HAP-1 (cell line): ENCODE data around the gene ST6GALNAC1.

Experiments used
- DNase-seq, 2 experiments: peaks; one replicate each; pipeline ENCODE4 v3.0.0-alpha.2; 2016 to 2020; ENCODE audit warnings: low spot score in 2 of 2
- H3K27me3 ChIP-seq: fragments of 250-450 bp; sonication (Bioruptor Pico); 2 replicates; pipeline ENCODE4 v1.5.1; 2020; ENCODE audit warnings: low read depth, mild to moderate bottlenecking, moderate library complexity
- H3K36me3 ChIP-seq: fragments of 250-450 bp; sonication (Bioruptor Pico); replicated peaks from 2 replicates; pipeline ENCODE4 v1.5.1; 2020; ENCODE audit warnings: mild to moderate bottlenecking
- H3K4me1 ChIP-seq: fragments of 250-450 bp; sonication (Bioruptor Pico); 2 replicates; pipeline ENCODE4 v1.5.1; 2020; ENCODE audit warnings: mild to moderate bottlenecking
- H3K4me3 ChIP-seq: fragments of 250-450 bp; sonication (Bioruptor Pico); 2 replicates; pipeline ENCODE4 v1.5.1; 2020; ENCODE audit warnings: mild to moderate bottlenecking, moderate library complexity
- H3K9me3 ChIP-seq: fragments of 250-450 bp; sonication (Bioruptor Pico); 2 replicates; pipeline ENCODE4 v1.5.1; 2020; ENCODE audit warnings: mild to moderate bottlenecking, moderate library complexity
- in situ Hi-C: fragments of 300-500 bp; cut with MboI; formaldehyde crosslinking; loops from 3 replicates; pipeline ENCODE4 v1.14.3; 2020; ENCODE audit warnings: low sequenced_read_pairs, inconsistent platforms, mixed read lengths

ST6GALNAC1 gene

GRCh38 chr17:76683011-76683755, 39.6 kb upstream of the ST6GALNAC1 start:
- in situ Hi-C loops, result no loop called here
- H3K27me3 ChIP-seq, result no peaks in the 10 kb centered on the region
- H3K4me1 ChIP-seq, result no peaks in the 10 kb centered on the region
- 0 out of 2 replicates have a peak, but pooled peaks cover 5% of the 10 kb centered on the region for H3K36me3 ChIP-seq
- no peaks in the 10 kb centered on the region for H3K9me3 ChIP-seq
- DNase-seq, result no peak
- no peak overlapping the region for H3K4me3 ChIP-seq

GRCh38 chr17:76682296-76682695, 38.7 kb upstream of the ST6GALNAC1 start:
- DNase-seq, result no peak
- Histone ChIP-seq H3K36me3 (0 out of 2 replicates have a peak, but pooled peaks cover 5% of the 10 kb centered on the region), H3K4me1 (no peaks in the 10 kb centered on the region), H3K4me3 (no peak overlapping the region), H3K27me3 (no peaks in the 10 kb centered on the region), H3K9me3 (no peaks in the 10 kb centered on the region)
- in situ Hi-C loops, result no loop called here

GRCh38 chr17:76681222-76682137, 37.9 kb upstream of the ST6GALNAC1 start:
- no peaks in the 10 kb centered on the region for H3K4me1 ChIP-seq
- in situ Hi-C loops, result no loop called here
- H3K36me3 ChIP-seq, result 0 out of 2 replicates have a peak, but pooled peaks cover 5% of the 10 kb centered on the region
- H3K4me3 ChIP-seq, result no peak overlapping the region
- H3K9me3 ChIP-seq, result no peaks in the 10 kb centered on the region
- H3K27me3 ChIP-seq, result no peaks in the 10 kb centered on the region
- peak; percentile 50 to 86 for DNase-seq

GRCh38 chr17:76679239-76679638, 35.7 kb upstream of the ST6GALNAC1 start:
- in situ Hi-C loops, result no loop called here
- H3K36me3 ChIP-seq, result 0 out of 2 replicates have a peak, but pooled peaks cover 5% of the 10 kb centered on the region
- H3K9me3 ChIP-seq, result no peaks in the 10 kb centered on the region
- DNase-seq, result no peak
- H3K4me3 ChIP-seq, result no peak overlapping the region
- no peaks in the 10 kb centered on the region for H3K4me1 ChIP-seq
- no peaks in the 10 kb centered on the region for H3K27me3 ChIP-seq

- H3K4me3 ChIP-seq, result no peak overlapping the region
- DNase-seq, result no peak
- H3K36me3 ChIP-seq, result 0 out of 2 replicates have a peak, but pooled peaks cover 2% of the 10 kb centered on the region
- no peaks in the 10 kb centered on the region for H3K9me3 ChIP-seq
- no peaks in the 10 kb centered on the region for H3K4me1 ChIP-seq
- in situ Hi-C loops, result no loop called here
- H3K27me3 ChIP-seq, result no peaks in the 10 kb centered on the region
Observed at GRCh38 chr17:76678330-76678729, 34.8 kb upstream of the ST6GALNAC1 start.

GRCh38 chr17:76677406-76677805, 33.8 kb upstream of the ST6GALNAC1 start:
- Histone ChIP-seq H3K4me1 (peaks cover 3% of the 10 kb centered on the region), H3K36me3 (no peaks in the 10 kb centered on the region), H3K9me3 (no peaks in the 10 kb centered on the region), H3K4me3 (no peak overlapping the region), H3K27me3 (no peaks in the 10 kb centered on the region)
- DNase-seq, result no peak
- in situ Hi-C loops, result no loop called here

- DNase-seq, result no peak
- Histone ChIP-seq H3K4me3 (no peak overlapping the region), H3K27me3 (no peaks in the 10 kb centered on the region), H3K36me3 (no peaks in the 10 kb centered on the region), H3K9me3 (no peaks in the 10 kb centered on the region), H3K4me1 (peaks cover 5% of the 10 kb centered on the region)
- in situ Hi-C loops, result no loop called here
Observed at GRCh38 chr17:76676629-76677028, 33.1 kb upstream of the ST6GALNAC1 start.

- no peaks in the 10 kb centered on the region for H3K36me3 ChIP-seq
- H3K27me3 ChIP-seq, result no peaks in the 10 kb centered on the region
- no peaks in the 10 kb centered on the region for H3K9me3 ChIP-seq
- in situ Hi-C loops, result no loop called here
- H3K4me3 ChIP-seq, result no peak overlapping the region
- H3K4me1 ChIP-seq, result peaks cover 11% of the 10 kb centered on the region
- no peak for DNase-seq
Observed at GRCh38 chr17:76675648-76676047, 32.1 kb upstream of the ST6GALNAC1 start.

- DNase-seq, result no peak
Observed at GRCh38 chr17:76674600-76674999, 31.0 kb upstream of the ST6GALNAC1 start.

GRCh38 chr17:76673729-76674128, 30.2 kb upstream of the ST6GALNAC1 start:
- no peaks in the 10 kb centered on the region for H3K27me3 ChIP-seq
- H3K9me3 ChIP-seq, result no peaks in the 10 kb centered on the region
- DNase-seq, result no peak
- H3K4me3 ChIP-seq, result no peak overlapping the region
- in situ Hi-C loops, result no loop called here
- peaks cover 16% of the 10 kb centered on the region for H3K4me1 ChIP-seq
- H3K36me3 ChIP-seq, result no peaks in the 10 kb centered on the region

More at GRCh38 chr17:76674600-76674999, 31.0 kb upstream of the ST6GALNAC1 start:
- Histone ChIP-seq H3K9me3 (no peaks in the 10 kb centered on the region), H3K4me1 (peaks cover 11% of the 10 kb centered on the region), H3K27me3 (no peaks in the 10 kb centered on the region), H3K36me3 (no peaks in the 10 kb centered on the region), H3K4me3 (no peak overlapping the region)
- in situ Hi-C loops, result no loop called here

- in situ Hi-C loops, result no loop called here
- H3K4me3 ChIP-seq, result no peak overlapping the region
Observed at GRCh38 chr17:76672892-76673291, 29.3 kb upstream of the ST6GALNAC1 start.

GRCh38 chr17:76672270-76672851, 28.8 kb upstream of the ST6GALNAC1 start:
- no peaks in the 10 kb centered on the region for H3K36me3 ChIP-seq
- in situ Hi-C loops, result no loop called here
- H3K9me3 ChIP-seq, result no peaks in the 10 kb centered on the region
- peak overlapping the region; percentile 51 for H3K4me3 ChIP-seq
- no peaks in the 10 kb centered on the region for H3K27me3 ChIP-seq
- peaks cover 16% of the 10 kb centered on the region for H3K4me1 ChIP-seq
- DNase-seq, result no peak

More at GRCh38 chr17:76672892-76673291, 29.3 kb upstream of the ST6GALNAC1 start:
- no peak for DNase-seq
- Histone ChIP-seq H3K36me3 (no peaks in the 10 kb centered on the region), H3K9me3 (no peaks in the 10 kb centered on the region), H3K27me3 (no peaks in the 10 kb centered on the region), H3K4me1 (peaks cover 16% of the 10 kb centered on the region)

- no peak for DNase-seq
- peaks cover 16% of the 10 kb centered on the region for H3K4me1 ChIP-seq
- no peaks in the 10 kb centered on the region for H3K36me3 ChIP-seq
- H3K27me3 ChIP-seq, result no peaks in the 10 kb centered on the region
- H3K9me3 ChIP-seq, result no peaks in the 10 kb centered on the region
- in situ Hi-C loops, result no loop called here
- peak overlapping the region; percentile 51 for H3K4me3 ChIP-seq
Observed at GRCh38 chr17:76671912-76672262, 28.3 kb upstream of the ST6GALNAC1 start.
